WERI-Rb-1 (cell line): Measurements from ENCODE around the gene EVL.

Source experiments
- DNase-seq: peaks from one replicate; pipeline ENCODE4 v3.0.0-alpha.2; 2020
- H3K27ac ChIP-seq: fragments of 250-450 bp; sonication (Bioruptor Pico); 2 replicates; pipeline ENCODE4 v1.5.1; 2020; ENCODE audit warnings: mild to moderate bottlenecking, moderate library complexity
- H3K27me3 ChIP-seq: fragments of 250-450 bp; sonication (Bioruptor Pico); 2 replicates; pipeline ENCODE4 v1.5.1; 2021; ENCODE audit warnings: mild to moderate bottlenecking, low read depth, moderate library complexity; ENCODE audit not compliant: insufficient read depth, severe bottlenecking
- H3K36me3 ChIP-seq: fragments of 250-450 bp; sonication (Bioruptor Pico); 2 replicates; pipeline ENCODE4 v1.5.1; 2020; ENCODE audit warnings: mild to moderate bottlenecking, moderate library complexity
- H3K4me3 ChIP-seq: 2 replicates; pipeline ENCODE4 v1.5.1; 2011; ENCODE audit warnings: low read depth, mild to moderate bottlenecking, control low read depth, low read length
- H3K9me3 ChIP-seq: fragments of 250-450 bp; sonication (Bioruptor Pico); 2 replicates; pipeline ENCODE4 v1.5.1; 2021; ENCODE audit warnings: mild to moderate bottlenecking, moderate library complexity; ENCODE audit not compliant: severe bottlenecking
- CTCF ChIP-seq: IDR thresholded peaks from 2 replicates; pipeline ENCODE4 v1.5.1; 2011; ENCODE audit warnings: low read depth, mild to moderate bottlenecking, control low read depth, inconsistent platforms, low read length

The EVL gene

GRCh38 chr14:100034961-100035500 is 30.2 kb upstream of the EVL start:
- TF ChIP-seq CTCF = no peak
- H3K27me3 ChIP-seq = no peaks in the 10 kb centered on the region
- H3K27ac ChIP-seq = no peak overlapping the region
- no peaks in the 10 kb centered on the region; the same call in 1 of the 2 replicates for H3K36me3 ChIP-seq
- H3K4me3 ChIP-seq = no peak overlapping the region
- no peak for DNase-seq
- H3K9me3 ChIP-seq = no peaks in the 10 kb centered on the region

GRCh38 chr14:100035700-100036099 is 29.5 kb upstream of the EVL start:
- Histone ChIP-seq H3K27ac (no peak overlapping the region), H3K36me3 (no peaks in the 10 kb centered on the region; the same call in 1 of the 2 replicates), H3K9me3 (no peaks in the 10 kb centered on the region), H3K27me3 (no peaks in the 10 kb centered on the region), H3K4me3 (no peak overlapping the region)
- no peak for TF ChIP-seq CTCF
- no peak for DNase-seq

GRCh38 chr14:100037353-100037752 is 27.9 kb upstream of the EVL start:
- H3K9me3 ChIP-seq = no peaks in the 10 kb centered on the region
- no peaks in the 10 kb centered on the region for H3K27me3 ChIP-seq
- no peak for DNase-seq
- no peak overlapping the region for H3K27ac ChIP-seq
- no peak overlapping the region for H3K4me3 ChIP-seq
- H3K36me3 ChIP-seq = no peaks in the 10 kb centered on the region; the same call in 1 of the 2 replicates
- TF ChIP-seq CTCF = no peak

- Histone ChIP-seq H3K4me3 (no peak overlapping the region), H3K27ac (no peak overlapping the region), H3K27me3 (no peaks in the 10 kb centered on the region), H3K9me3 (no peaks in the 10 kb centered on the region), H3K36me3 (no peaks in the 10 kb centered on the region; the same call in 1 of the 2 replicates)
- no peak for TF ChIP-seq CTCF
- DNase-seq = no peak
Observed at GRCh38 chr14:100038065-100038464, 27.2 kb upstream of the EVL start.

- Histone ChIP-seq H3K27me3 (no peaks in the 10 kb centered on the region), H3K36me3 (no peaks in the 10 kb centered on the region; the same call in 1 of the 2 replicates), H3K9me3 (no peaks in the 10 kb centered on the region), H3K27ac (no peak overlapping the region), H3K4me3 (no peak overlapping the region)
- DNase-seq = no peak
- TF ChIP-seq CTCF = no peak
Observed at GRCh38 chr14:100039903-100040302, 25.3 kb upstream of the EVL start.

GRCh38 chr14:100041271-100041670 is 24.0 kb upstream of the EVL start:
- Histone ChIP-seq H3K4me3 (no peak overlapping the region), H3K27me3 (no peaks in the 10 kb centered on the region), H3K9me3 (no peaks in the 10 kb centered on the region), H3K36me3 (no peaks in the 10 kb centered on the region), H3K27ac (no peak overlapping the region)
- DNase-seq = no peak
- TF ChIP-seq CTCF = no peak
